ENCODE measurements around the gene LRRC7.

DNA sequence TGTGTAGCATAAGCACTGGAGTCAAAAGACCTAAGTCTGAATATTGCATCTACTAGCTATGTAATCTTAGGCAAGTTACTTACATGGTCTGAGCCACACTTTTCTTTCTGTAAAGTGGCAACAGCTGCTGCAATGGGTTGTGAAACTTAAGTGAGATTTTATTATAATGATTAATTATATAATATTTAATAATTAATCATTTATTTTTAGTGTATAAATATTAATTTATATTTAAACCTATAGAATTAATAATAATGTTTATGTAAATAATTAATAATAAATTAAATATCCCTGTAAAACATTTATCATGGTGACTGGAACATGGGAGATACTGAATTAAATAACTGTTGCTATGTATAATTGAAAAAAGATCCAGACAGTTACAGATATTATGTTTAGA is 457.3 kb downstream of the LRRC7 start:
- TF ChIP-seq, protein P1, sequence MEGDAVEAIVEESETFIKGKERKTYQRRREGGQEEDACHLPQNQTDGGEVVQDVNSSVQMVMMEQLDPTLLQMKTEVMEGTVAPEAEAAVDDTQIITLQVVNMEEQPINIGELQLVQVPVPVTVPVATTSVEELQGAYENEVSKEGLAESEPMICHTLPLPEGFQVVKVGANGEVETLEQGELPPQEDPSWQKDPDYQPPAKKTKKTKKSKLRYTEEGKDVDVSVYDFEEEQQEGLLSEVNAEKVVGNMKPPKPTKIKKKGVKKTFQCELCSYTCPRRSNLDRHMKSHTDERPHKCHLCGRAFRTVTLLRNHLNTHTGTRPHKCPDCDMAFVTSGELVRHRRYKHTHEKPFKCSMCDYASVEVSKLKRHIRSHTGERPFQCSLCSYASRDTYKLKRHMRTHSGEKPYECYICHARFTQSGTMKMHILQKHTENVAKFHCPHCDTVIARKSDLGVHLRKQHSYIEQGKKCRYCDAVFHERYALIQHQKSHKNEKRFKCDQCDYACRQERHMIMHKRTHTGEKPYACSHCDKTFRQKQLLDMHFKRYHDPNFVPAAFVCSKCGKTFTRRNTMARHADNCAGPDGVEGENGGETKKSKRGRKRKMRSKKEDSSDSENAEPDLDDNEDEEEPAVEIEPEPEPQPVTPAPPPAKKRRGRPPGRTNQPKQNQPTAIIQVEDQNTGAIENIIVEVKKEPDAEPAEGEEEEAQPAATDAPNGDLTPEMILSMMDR (IDR thresholded peaks at IDR 0.05; ENCODE audit: low read length): no peak
- TF ChIP-seq EZH2 (optimal IDR thresholded peaks at IDR 0.05; ENCODE audit: low read depth, low read length) (no peak), EZH2phosphoT487 (IDR thresholded peaks at IDR 0.05; ENCODE audit: low read length) (no peak)
